Transverse colon (tissue), 4 donors: ENCODE measurements around the gene ANKS1B.

Experiments used
- CTCF ChIP-seq, 5 experiments: fragments of 200-600 bp in 3 of 5; fragments of 450-650 bp in 2 of 5; sonication (generic) in 3 of 5; IDR thresholded peaks; 1 replicate in 2 of 5; 2 replicates in 3 of 5; pipeline ENCODE4 v1.5.1; 2016 to 2017; ENCODE audit warnings: antibody characterized with exemption in 5 of 5, inconsistent platforms in 3 of 5, mild to moderate bottlenecking in 2 of 5, moderate library complexity in 1 of 5
- EP300 ChIP-seq: sonication (generic); formaldehyde crosslinking; IDR thresholded peaks from one replicate; pipeline ENCODE4 v1.6.1; 2017; ENCODE audit warnings: antibody characterized with exemption, low read depth
- POLR2A ChIP-seq: fragments of 450-650 bp; IDR thresholded peaks from one replicate; pipeline ENCODE4 v1.6.1; 2016; ENCODE audit warnings: antibody characterized with exemption, mild to moderate bottlenecking, moderate library complexity
- POLR2AphosphoS5 ChIP-seq, 3 donors: sonication (generic); formaldehyde crosslinking; IDR thresholded peaks; one replicate each; pipeline ENCODE4 v1.6.1; 2016; ENCODE audit warnings: antibody characterized with exemption in 3 of 3

GRCh38 chr12:99985129-99985570 is 414 bp upstream of the ANKS1B start:
- TF ChIP-seq POLR2AphosphoS5 (IDR thresholded peaks at IDR 0.05) (no peak), CTCF (IDR thresholded peaks at IDR 0.05) (no peak), POLR2A (no peak), EP300 (no peak)
